ENCODE results near the gene ERAP2. TPM values are rescaled to one million over a fixed set of nuclear protein-coding genes. Genes with fewer than 3 reads are reported as not detected.

ERAP2 gene, protein sequence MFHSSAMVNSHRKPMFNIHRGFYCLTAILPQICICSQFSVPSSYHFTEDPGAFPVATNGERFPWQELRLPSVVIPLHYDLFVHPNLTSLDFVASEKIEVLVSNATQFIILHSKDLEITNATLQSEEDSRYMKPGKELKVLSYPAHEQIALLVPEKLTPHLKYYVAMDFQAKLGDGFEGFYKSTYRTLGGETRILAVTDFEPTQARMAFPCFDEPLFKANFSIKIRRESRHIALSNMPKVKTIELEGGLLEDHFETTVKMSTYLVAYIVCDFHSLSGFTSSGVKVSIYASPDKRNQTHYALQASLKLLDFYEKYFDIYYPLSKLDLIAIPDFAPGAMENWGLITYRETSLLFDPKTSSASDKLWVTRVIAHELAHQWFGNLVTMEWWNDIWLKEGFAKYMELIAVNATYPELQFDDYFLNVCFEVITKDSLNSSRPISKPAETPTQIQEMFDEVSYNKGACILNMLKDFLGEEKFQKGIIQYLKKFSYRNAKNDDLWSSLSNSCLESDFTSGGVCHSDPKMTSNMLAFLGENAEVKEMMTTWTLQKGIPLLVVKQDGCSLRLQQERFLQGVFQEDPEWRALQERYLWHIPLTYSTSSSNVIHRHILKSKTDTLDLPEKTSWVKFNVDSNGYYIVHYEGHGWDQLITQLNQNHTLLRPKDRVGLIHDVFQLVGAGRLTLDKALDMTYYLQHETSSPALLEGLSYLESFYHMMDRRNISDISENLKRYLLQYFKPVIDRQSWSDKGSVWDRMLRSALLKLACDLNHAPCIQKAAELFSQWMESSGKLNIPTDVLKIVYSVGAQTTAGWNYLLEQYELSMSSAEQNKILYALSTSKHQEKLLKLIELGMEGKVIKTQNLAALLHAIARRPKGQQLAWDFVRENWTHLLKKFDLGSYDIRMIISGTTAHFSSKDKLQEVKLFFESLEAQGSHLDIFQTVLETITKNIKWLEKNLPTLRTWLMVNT
- total RNA-seq = 53.6 and 78.0 TPM in 2 replicates

GRCh38 chr5:96876292-96876850 lies at the start of gene ERAP2:
Gene ERAP2, plus strand, starts transcription at chr5:96876500. Its CDS starts 3,186 bp downstream, at chr5:96879686.

GRCh38 chr5:96935559-96936430 lies 59.5 kb downstream of the ERAP2 start, which contains the start of gene LNPEP:
Gene LNPEP, plus strand, starts transcription at chr5:96936080. Its CDS starts 76 bp downstream, at chr5:96936156.

Small RNA genes lying within 50 kb of the gene (small RNA-seq; reads per million reads assigned to genes)
- not detected for gene RF00019

Other genes with a start within 250 kb of the ERAP2 start
- gene CAST, start 214.1 kb upstream of the ERAP2 start, total RNA-seq = 286 and 362 TPM in 2 replicates
- 45.9 and 49.9 TPM in 2 replicates for gene ERAP1, start 68.6 kb upstream of the ERAP2 start, total RNA-seq
- gene LNPEP, start 59.6 kb downstream of the ERAP2 start, total RNA-seq = 67.6 and 68.0 TPM in 2 replicates

Data from articular chondrocyte of knee joint (primary cell).